ENCODE measurements around the gene MED12. TPM values are rescaled to one million over a fixed set of nuclear protein-coding genes. Genes with fewer than 3 reads are reported as not detected.
"Not testable (repeated sequence)": the region's sequence is repeated elsewhere in the genome, so short reads cannot be mapped to it uniquely, and the experiment has no call there.

Gene MED12
- total RNA-seq, 2 donors from 2014 or later: 57.5 to 86.5 TPM

GRCh38 chrX:71171110-71171801, 52.9 kb downstream of the MED12 start:
- no peak overlapping the region for H3K27ac Mint-ChIP-seq
- DNase-seq (ENCODE audit: low spot score in 2 of 2) (no peak), ATAC-seq (no peak)
- H3K9me3 Mint-ChIP-seq: no peaks in the 10 kb centered on the region
- H3K36me3 Mint-ChIP-seq: no peaks in the 10 kb centered on the region

DNA sequence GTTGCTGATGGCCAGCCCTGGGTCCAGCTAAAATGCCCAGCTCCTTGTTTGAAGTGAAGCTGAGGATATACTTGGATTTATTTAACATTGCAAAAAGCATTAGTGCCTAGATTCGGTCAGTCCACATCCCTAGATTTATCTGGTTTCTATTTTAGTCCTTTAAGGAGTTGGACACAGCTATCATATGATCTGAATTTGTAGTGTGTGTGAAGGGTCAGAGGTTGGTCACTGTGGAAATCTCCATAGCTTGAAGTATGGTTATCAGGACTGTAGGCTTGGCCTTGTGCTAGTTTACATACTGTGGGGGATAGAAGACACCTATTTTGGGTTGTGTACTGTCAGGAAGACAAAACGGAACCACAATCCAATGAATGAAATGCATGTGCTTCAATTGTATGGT, 55.0 kb downstream of the MED12 start:
- ATAC-seq (no peak), DNase-seq (ENCODE audit: low spot score in 2 of 2) (no peak)
- Mint-ChIP-seq H3K27ac (no peak overlapping the region), H3K36me3 (no peaks in the 10 kb centered on the region), H3K9me3 (no peaks in the 10 kb centered on the region)

GRCh38 chrX:71174795-71175194, 56.4 kb downstream of the MED12 start:
- peak overlapping the region in 1 of 2 donors; percentile 20 for H3K27ac Mint-ChIP-seq
- H3K36me3 Mint-ChIP-seq: no peaks in the 10 kb centered on the region
- ATAC-seq: peak; percentile 72 to 92
- no peak for DNase-seq (ENCODE audit: low spot score in 2 of 2)
- H3K9me3 Mint-ChIP-seq: no peaks in the 10 kb centered on the region

- no peak overlapping the region for H3K27ac Mint-ChIP-seq
- no peaks in the 10 kb centered on the region for H3K36me3 Mint-ChIP-seq
- no peaks in the 10 kb centered on the region for H3K9me3 Mint-ChIP-seq
- no peak for ATAC-seq
- DNase-seq (ENCODE audit: low spot score in 2 of 2): no peak
Observed at GRCh38 chrX:71175531-71175930, 57.1 kb downstream of the MED12 start.

DNA sequence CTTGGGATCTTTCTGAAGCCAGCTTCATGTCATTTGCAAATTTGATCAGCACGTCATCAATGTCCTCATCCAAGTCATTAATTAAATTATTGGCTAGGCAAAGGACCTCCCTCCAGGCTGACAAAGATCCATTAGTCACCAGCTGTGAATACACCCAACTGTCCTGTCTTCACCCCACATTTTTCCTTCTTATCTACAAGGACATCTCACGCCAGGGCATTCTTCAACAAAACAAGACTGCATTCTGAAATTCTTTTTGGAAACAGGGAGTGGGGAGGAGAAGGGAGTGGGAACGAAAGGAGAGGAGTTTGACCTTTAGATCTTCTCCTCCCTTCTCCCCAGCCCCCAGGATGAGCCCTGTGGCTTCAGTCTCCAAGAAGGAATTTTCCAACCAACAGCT, 58.9 kb downstream of the MED12 start:
- Mint-ChIP-seq H3K9me3 (no peaks in the 10 kb centered on the region), H3K27ac (no peak overlapping the region), H3K36me3 (no peaks in the 10 kb centered on the region)
- DNase-seq (ENCODE audit: low spot score in 2 of 2) (no peak), ATAC-seq (no peak)

DNA sequence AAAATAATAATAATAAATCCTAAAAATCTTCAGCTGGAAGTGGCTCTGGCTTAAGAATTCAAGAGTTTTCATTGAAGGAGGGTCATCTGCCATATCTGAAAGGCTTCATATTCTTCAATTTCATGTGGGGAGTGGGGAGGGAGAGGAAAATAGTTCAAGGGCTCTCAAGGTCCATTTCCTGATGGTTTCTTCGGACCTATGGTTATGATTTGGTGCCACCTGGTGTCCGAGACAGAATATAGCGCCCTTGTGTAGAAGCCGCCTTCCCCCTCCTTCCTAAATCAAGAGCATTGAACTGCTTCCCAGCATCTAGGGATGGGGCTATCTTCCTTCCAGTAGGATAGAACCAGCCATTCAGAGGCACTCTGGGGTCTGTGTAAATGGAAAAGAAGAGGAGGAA, 60.5 kb downstream of the MED12 start:
- H3K36me3 Mint-ChIP-seq: no peaks in the 10 kb centered on the region
- ATAC-seq: no peak
- H3K27ac Mint-ChIP-seq: peak overlapping the region in 1 of 2 donors; percentile 44

DNA sequence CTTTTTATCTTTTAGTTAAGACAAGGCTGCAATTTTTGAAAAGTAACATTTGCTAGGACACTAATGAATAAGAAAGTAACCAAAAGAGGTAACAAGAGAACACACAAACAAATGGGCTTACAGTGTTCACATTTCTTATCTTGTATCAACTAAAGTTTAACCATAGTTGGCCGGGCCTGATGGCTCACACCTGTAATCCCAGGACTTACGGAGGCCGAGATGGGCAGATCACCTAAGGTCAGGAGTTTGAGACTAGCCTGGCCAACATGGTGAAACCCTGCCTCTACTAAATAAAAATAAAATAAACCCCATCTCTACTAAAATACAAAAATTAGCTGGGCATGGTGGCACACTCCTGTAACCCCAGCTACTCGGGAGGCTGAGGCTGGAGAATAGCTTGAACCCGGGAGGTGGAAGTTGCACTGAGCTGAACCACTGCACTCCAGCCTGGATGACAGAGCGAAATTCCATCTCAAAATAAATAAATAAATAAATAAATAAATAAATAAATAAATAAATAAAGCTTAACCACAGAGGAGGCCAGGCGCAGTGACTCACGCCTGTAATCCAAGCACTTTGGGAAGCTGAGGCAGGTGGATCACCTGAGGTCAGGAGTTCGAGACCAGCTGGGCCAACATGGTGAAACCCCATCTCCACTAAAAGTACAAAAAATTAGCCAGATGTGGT, 62.3 kb downstream of the MED12 start:
- ATAC-seq; H3K9me3 Mint-ChIP-seq; DNase-seq (ENCODE audit: low spot score in 2 of 2); H3K36me3 Mint-ChIP-seq: not testable (repeated sequence)
- H3K27ac Mint-ChIP-seq: peak overlapping the region in 1 of 2 donors; percentile 32

More for the DNA sequence above, 60.5 kb downstream of the MED12 start:
- no peaks in the 10 kb centered on the region for H3K9me3 Mint-ChIP-seq
- peak in 1 of 2 donors; percentile 11 for DNase-seq (ENCODE audit: low spot score in 2 of 2)

DNA sequence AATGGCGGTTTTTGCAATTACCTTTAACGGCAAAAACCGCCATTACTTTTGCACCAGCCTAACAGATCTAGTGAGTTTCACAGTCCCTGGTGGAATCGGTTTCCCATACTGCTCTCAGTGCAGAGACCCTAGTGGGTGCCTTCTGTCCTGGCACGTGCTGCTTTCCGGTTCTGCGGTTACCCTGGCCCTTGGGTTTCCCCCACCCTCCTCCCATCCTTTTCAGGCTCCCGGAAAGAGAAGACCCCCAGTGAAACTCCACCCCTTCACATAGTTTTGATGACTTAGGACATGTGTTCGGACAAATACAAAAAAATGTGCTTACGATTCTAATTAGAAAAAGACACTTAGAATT, 63.1 kb downstream of the MED12 start:
- Mint-ChIP-seq H3K9me3 (no peaks in the 10 kb centered on the region), H3K36me3 (no peaks in the 10 kb centered on the region), H3K27ac (peak overlapping the region; percentile 95)
- peak; percentile 52 to 68 for ATAC-seq
- peak; percentile 17 to 57 for DNase-seq (ENCODE audit: low spot score in 2 of 2)

- ATAC-seq (peak; percentile 91 to 95), DNase-seq (ENCODE audit: low spot score in 2 of 2) (peak; percentile 72 to 87)
- Mint-ChIP-seq H3K27ac (peak overlapping the region; percentile 95), H3K9me3 (no peaks in the 10 kb centered on the region), H3K36me3 (no peaks in the 10 kb centered on the region)
Observed at GRCh38 chrX:71181910-71182799, 63.8 kb downstream of the MED12 start.

DNA sequence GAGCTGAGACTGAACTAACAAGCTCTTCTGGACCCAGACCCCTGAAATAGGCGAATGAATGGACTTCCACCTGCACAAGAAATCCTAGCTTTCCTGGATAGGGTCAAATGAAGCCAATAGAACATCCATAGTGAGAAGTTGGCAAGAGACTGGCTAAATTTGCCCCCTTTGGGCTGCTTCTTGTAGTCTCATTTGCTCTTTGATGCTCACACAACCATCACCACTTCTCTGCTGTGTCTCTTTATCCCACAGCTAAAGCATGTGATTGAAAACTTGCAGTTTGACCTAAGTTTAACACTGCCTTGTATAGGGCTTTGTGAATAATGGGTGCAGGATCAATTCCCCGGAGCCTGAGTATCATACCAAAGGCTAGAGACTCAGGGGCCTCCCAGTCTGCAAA, 64.5 kb downstream of the MED12 start:
- no peaks in the 10 kb centered on the region for H3K36me3 Mint-ChIP-seq
- H3K27ac Mint-ChIP-seq: peak overlapping the region in 1 of 2 donors; percentile 95
- ATAC-seq (no peak), DNase-seq (ENCODE audit: low spot score in 2 of 2) (no peak)
- no peaks in the 10 kb centered on the region for H3K9me3 Mint-ChIP-seq

GRCh38 chrX:71183341-71183740, 64.9 kb downstream of the MED12 start:
- ATAC-seq: no peak
- Mint-ChIP-seq H3K36me3 (no peaks in the 10 kb centered on the region), H3K9me3 (no peaks in the 10 kb centered on the region), H3K27ac (peak overlapping the region in 1 of 2 donors; percentile 22)
- DNase-seq (ENCODE audit: low spot score in 2 of 2): no peak

DNA sequence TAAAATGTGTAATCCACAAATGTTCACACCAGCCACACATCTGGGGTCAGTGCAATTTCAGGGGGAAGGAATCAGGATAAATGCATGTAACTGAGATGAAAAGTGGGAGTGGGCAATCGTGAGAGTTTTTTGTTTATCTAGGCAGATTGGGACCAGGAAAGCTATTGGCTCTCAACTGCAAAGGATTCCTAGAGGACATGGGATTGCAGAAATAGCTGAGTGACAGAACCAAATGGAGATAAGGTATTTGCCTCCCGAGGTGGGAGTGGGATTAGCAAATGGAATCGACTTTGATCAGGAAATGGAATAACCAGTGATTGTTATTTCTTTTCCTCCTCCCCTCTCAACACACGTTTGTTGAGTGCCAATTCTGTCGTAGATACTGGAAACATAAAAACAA, 65.7 kb downstream of the MED12 start:
- Mint-ChIP-seq H3K36me3 (no peaks in the 10 kb centered on the region), H3K27ac (no peak overlapping the region), H3K9me3 (no peaks in the 10 kb centered on the region)
- ATAC-seq: no peak
- DNase-seq (ENCODE audit: low spot score in 2 of 2): no peak

- no peak for DNase-seq (ENCODE audit: low spot score in 2 of 2)
- peak overlapping the region in 1 of 2 donors; percentile 78 for H3K27ac Mint-ChIP-seq
- H3K36me3 Mint-ChIP-seq: no peaks in the 10 kb centered on the region
- ATAC-seq: no peak
- no peaks in the 10 kb centered on the region for H3K9me3 Mint-ChIP-seq
Observed at GRCh38 chrX:71184803-71185495, 66.6 kb downstream of the MED12 start.

DNA sequence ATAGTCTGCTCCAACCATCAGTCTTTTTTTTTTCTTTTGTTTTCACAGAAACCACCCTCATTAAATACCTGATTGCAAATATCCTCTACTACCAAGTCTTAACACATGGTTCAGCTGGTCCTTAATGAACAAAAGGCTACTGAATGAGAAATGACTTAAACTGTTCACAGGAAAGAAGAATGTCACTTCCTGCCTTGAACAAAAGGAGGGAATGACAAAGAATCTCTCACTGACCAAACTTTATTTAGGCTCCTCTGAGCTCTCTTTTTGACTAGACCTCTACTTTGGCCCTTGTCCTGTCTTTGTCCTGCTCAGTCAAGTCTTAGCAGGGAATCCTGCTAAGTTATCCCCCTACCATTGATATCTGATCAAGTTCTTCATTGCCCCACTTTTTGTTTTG, 72.9 kb downstream of the MED12 start:
- peaks cover 0 to 4% of the 10 kb centered on the region in 2 donors for H3K9me3 Mint-ChIP-seq
- ATAC-seq (peak in 1 of 2 donors; percentile 22), DNase-seq (ENCODE audit: low spot score in 2 of 2) (no peak)
- peak overlapping the region; percentile 81 to 90 for H3K27ac Mint-ChIP-seq
- peaks cover 9% of the 10 kb centered on the region in 2 donors for H3K36me3 Mint-ChIP-seq

All from activated naive CD4-positive, alpha-beta T cell treated with anti-CD3 and anti-CD28 coated beads, Interleukin-2, amount 50 U/mL, for 72 hours (primary cell).